GM21529 (cell line): Measurements from ENCODE around the gene RALA.
"Not testable (repeated sequence)": the region's sequence is repeated elsewhere in the genome, so short reads cannot be mapped to it uniquely, and the experiment has no call there.

Experiments used
- ATAC-seq: cut with Tn5 transposase; IDR thresholded peaks from one replicate; pipeline ENCODE4 v1.9.1; 2021; ENCODE audit not compliant: unreplicated experiment

The RALA gene

GRCh38 chr7:39644170-39644569, 20.8 kb downstream of the RALA start:
- no peak for ATAC-seq

- ATAC-seq: no peak
These were observed 22.4 kb downstream of the RALA start for GRCh38 chr7:39645482-39646407.

- no peak for ATAC-seq
These were observed 24.4 kb downstream of the RALA start for GRCh38 chr7:39647816-39648215.

DNA sequence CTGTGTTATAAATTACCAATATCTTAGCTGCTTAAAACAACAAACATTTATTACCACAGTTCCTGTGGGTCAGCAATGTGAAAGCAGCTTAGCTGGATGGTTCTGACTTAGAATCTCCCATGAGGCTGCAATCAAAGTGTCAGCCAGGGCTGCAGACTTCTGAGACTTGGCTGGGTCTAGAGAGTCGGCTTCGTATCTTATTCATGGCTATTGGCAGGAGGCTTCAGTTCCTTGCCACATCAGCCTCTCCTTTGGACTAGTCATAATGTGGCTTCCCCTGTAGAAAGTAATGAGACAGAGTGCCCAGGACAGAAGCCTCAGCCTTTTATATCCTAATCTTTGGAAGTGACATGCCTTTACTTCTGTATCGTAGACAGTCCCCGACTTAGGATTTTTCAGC, 27.3 kb downstream of the RALA start:
- no peak for ATAC-seq

DNA sequence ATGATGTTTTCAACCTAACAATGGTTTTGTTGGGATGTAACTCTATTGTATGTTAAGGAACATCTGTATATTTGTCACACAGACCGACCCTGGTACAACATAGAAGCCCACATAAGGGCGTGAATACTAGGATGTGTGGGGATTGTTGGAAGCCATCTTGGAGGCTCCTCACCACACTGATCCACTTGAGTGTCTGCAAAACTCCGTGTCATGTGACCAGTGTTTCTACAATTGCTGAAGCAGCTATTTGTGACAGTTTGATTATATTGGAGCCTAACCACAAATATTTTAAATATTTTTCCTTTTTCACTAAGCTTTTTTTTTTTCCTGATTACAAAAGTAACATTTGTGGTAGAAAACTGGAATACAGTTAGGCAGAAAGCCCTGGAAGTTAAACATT, 27.9 kb downstream of the RALA start:
- no peak for ATAC-seq

GRCh38 chr7:39656415-39656814, 33.0 kb downstream of the RALA start:
- no peak for ATAC-seq

DNA sequence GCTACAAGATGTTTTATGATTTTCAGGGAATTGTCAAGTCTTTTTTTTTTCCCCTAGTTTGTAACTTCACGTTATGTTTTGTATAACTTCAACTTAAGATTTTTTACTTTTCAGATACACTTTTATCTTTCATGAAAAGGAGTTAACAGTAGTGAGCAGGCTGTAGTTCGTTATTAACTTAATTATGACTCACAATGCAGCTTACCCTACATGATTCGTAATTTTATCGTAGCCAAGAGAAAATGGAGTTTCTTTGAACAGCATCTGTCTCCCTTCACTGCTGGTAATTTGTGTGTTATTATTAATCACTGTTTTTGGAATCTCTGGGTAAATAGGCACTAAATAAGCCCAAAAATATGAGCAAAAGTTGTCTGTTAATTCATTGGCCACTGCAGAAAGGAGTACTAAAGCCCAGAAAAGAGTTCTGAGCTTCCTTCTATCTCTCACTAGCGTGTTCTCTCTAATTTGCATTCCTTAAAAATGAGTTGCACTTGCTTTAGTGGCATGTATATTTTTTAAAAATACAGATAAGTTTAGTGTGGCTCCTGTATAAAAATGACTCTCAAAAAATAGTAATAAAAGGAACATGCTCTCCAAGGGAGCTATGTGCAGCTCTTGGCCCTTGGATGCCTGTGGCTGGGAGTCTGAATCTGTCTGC, 36.1 kb downstream of the RALA start:
- ATAC-seq: no peak

DNA sequence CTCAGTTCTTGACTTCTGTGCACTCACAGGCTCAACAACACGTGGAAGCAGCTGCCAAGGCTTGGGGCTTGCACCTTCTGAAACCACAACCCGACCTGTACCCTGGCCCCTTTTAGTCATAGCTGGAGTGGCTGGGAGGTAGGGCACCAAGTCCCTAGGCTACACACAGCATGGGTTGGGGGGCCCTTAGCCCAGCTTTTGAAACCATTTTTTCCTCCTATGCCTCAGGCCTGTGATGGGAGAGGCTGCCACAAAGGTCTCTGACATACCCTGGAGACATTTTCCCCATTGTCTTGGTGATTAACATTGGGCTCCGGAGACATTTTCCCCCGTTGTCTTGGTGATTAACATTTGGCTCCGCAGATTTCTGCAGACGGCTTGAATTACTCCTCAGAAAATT, 38.6 kb downstream of the RALA start:
- no peak for ATAC-seq

- no peak for ATAC-seq
These were observed 39.9 kb downstream of the RALA start for GRCh38 chr7:39663263-39663662.

DNA sequence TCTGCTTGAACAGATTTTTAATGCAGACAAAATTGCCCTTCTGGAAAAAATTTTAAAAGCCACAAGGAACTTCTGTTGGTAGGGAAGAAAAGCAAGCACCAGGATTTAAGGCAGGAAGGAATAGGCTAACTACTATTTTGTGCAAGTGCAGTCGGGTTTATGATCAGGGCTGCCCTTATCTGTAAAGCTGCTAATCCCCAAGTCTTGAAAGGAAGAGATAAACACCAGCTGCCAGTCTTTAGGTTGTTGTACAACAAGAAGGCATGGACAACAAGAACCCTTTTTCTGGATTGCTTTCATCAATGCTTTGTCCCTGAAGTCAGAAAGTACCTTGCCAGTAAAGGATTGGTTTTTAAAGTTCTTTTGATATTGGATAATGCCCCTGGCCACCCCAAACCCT, 40.7 kb downstream of the RALA start:
- ATAC-seq: no peak

- no peak for ATAC-seq
These were observed 41.2 kb downstream of the RALA start for GRCh38 chr7:39664585-39664984.

DNA sequence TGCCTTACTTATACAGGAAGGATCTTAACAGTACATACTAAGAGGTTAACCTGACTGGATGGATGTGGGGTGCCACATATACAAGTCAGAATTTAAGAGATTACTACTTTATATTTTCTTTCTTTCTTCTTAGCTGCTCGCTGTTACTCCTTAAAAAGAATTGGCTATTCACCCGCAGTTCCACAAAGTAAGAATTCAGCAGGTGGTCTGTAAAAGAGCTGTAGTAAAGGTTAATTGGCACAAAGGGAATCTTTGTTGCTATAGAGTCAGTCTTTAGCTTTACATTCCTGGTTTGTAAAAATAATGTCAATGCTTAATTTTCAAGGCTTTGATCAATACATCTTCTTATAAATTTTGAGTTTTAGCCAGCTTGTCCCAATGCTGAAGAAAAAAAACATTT, 43.2 kb downstream of the RALA start:
- no peak for ATAC-seq

GRCh38 chr7:39667341-39667923, 44.1 kb downstream of the RALA start:
- ATAC-seq: no peak

DNA sequence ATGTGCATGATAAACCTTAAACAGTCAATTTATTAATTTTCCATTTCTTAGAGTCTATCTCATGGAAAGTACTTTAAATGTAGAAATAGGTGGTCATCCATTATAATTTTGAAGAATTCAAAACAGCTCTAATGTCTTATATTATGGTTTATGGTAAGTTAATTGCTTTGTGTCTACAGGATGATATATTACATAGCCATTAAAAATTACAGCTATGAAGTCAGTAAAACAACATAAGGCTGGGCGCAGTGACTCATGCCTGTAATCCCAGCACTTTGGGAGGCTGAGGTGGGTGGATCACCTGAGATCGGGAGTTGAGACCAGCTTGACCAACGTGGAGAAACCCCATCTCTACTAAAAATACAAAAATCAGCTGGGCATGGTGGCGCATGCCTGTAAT, 44.9 kb downstream of the RALA start:
- not testable (repeated sequence) for ATAC-seq

DNA sequence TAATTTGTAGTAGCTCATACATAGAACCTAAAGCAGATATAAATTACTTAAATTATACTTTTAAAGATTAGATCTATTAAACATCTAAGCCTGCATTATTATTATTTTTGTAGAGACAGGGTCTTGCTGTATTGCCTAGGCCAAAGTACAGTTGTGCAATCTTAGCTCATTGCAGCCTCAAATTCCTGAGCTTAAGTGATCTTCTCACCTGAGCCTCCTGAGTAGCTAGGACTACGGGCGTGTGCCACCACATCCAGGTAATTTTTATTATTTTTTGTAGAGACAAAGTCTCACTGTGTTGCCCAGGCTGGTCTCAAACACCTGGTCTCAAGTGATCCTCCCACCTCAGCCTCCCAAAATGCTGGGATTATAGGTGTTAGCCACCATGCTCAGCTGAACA, 46.7 kb downstream of the RALA start:
- ATAC-seq: no peak

GRCh38 chr7:39670934-39671333, 47.6 kb downstream of the RALA start:
- no peak for ATAC-seq

DNA sequence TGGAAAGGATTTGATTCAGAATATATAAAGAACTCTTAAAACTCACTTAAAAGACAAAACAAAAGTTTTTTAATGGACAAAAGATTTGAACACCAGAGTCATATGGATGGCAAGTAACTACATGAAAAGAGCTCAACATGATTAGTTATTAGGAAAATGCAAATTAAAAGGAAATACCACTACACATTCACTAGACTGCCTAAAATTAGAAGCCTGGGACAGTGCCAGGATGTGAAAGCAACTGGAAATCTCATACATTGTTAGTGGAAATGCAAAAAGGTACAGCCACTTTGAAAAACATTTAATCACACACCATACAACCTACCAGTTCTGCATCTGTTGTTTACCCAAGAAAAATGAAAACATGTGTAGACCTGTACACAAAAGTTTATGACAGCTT, 48.8 kb downstream of the RALA start:
- ATAC-seq: no peak

DNA sequence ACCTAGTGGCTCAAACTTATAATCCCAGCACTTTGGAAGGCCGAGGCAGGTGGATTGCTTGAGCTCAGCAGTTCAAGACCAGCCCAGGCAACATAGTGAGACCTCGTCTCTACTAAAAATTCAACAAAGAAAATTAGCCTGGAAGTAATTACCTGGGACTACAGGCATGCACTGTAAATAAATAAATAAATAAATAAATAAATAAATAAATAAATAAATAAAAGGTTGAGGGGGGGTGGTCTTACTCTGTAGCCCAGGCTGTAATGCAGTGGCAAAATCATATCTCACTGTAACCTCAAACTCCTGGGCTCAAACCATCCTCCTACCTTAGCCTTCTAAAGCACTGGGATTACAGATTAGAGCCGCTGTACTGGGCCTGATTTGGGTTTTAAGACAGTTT, 50.5 kb downstream of the RALA start:
- no peak for ATAC-seq

GRCh38 chr7:39674406-39674805, 51.0 kb downstream of the RALA start:
- no peak for ATAC-seq

DNA sequence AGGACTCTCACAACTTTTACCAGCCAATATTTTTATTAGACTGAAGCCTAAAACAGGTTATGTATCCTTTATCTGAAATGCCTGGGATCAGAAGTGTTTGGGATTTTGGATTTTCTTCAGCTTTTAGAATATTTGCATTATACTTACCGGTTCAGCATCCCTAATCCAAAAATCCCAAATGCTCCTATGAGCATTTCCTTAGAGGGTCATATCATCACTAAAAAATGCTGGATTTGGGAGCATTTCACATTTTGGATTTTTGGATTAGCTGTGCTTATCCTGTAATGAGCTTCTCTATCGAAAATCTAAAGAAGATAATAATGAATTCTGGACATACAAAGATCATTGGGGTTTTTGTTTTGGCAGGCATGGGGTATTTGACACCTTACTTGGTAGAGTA, 53.0 kb downstream of the RALA start:
- no peak for ATAC-seq

GRCh38 chr7:39678930-39679709, 55.7 kb downstream of the RALA start:
- no peak for ATAC-seq
